B cell (primary cell): ENCODE data around the gene PRXL2B. TPM values are rescaled to one million over a fixed set of nuclear protein-coding genes. Genes with fewer than 3 reads are reported as not detected.

ENCODE experiments used
- ATAC-seq: fragments of 200-7000 bp; cut with Tn5 transposase; one replicate; pipeline ENCODE4 v1.10.0; 2021; ENCODE audit warnings: low read depth, mild to moderate bottlenecking, moderate number of reproducible peaks, moderate library complexity
- CTCF ChIA-PET: fragments of 350-600 bp; sonication (Branson Sonifier 250); formaldehyde crosslinking; loops from one replicate; lab custom pipeline; 2021; ENCODE audit warnings: antibody characterized with exemption, inconsistent platforms; lab: Charles Lee
- POLR2A ChIA-PET: fragments of 350-600 bp; sonication (Branson Sonifier 250); formaldehyde crosslinking; loops from one replicate; lab custom pipeline; 2021; ENCODE audit warnings: antibody characterized with exemption; lab: Charles Lee
- DNase-seq: peaks from one replicate; pipeline ENCODE4 v3.0.0; 2013
- H2AFZ ChIP-seq: 2 replicates; pipeline ENCODE4 v1.6.1; 2012; ENCODE audit warnings: mild to moderate bottlenecking, low read depth, low read length; ENCODE audit not compliant: insufficient read depth, poor library complexity, severe bottlenecking
- H3K27ac ChIP-seq, 2 donors: 1 replicate in 1 of 2; 2 replicates in 1 of 2; pipeline ENCODE4 v1.5.1; 2012 to 2013; ENCODE audit warnings: low read length in 2 of 2, mild to moderate bottlenecking in 2 of 2, moderate library complexity in 1 of 2
- H3K27me3 ChIP-seq, 4 experiments: fragments of 200-600 bp in 1 of 4; sonication (generic) in 1 of 4; replicated peaks in 1 of 4; 1 replicate in 2 of 4; 2 replicates in 2 of 4; pipeline versions ENCODE4 v1.6.1 to v1.7.0; 2013 to 2016; ENCODE audit warnings: low read length in 3 of 4, mild to moderate bottlenecking in 2 of 4, mixed read lengths in 1 of 4, moderate library complexity in 1 of 4; ENCODE audit not compliant: insufficient read depth in 4 of 4, control insufficient read depth in 3 of 4; ENCODE audit errors: control extremely low read depth in 1 of 4
- H3K36me3 ChIP-seq, 2 experiments: replicated peaks in 1 of 2; 1 replicate in 1 of 2; 2 replicates in 1 of 2; pipeline versions ENCODE4 v1.6.1 to v1.7.1; 2013; ENCODE audit warnings: low read length in 1 of 2; ENCODE audit not compliant: insufficient read depth in 2 of 2, control insufficient read depth in 1 of 2; ENCODE audit errors: control extremely low read depth in 1 of 2, extremely low read depth in 1 of 2
- H3K4me1 ChIP-seq, 2 donors: fragments of 200-600 bp in 1 of 2; sonication (generic) in 1 of 2; 1 replicate in 1 of 2; 2 replicates in 1 of 2; pipeline versions ENCODE4 v1.5.1 to v1.6.1; 2013 to 2017; ENCODE audit warnings: low read length in 2 of 2; ENCODE audit not compliant: control insufficient read depth in 2 of 2, insufficient read depth in 2 of 2
- H3K4me2 ChIP-seq: replicated peaks from 2 replicates; pipeline ENCODE3; 2012; ENCODE audit warnings: mild to moderate bottlenecking, low read depth, low read length; ENCODE audit not compliant: poor library complexity, severe bottlenecking
- H3K4me3 ChIP-seq, 5 experiments: fragments of 200-600 bp in 1 of 5; sonication (generic) in 1 of 5; 1 replicate in 3 of 5; 2 replicates in 2 of 5; pipeline versions ENCODE4 v1.5.1 to v1.7.0; 2011 to 2016; ENCODE audit warnings: low read length in 4 of 5, mild to moderate bottlenecking in 4 of 5, low read depth in 2 of 5, control low read depth in 1 of 5, moderate library complexity in 1 of 5; ENCODE audit not compliant: insufficient read depth in 1 of 5; ENCODE audit errors: control extremely low read depth in 1 of 5, extremely low read depth in 1 of 5
- H3K79me2 ChIP-seq: fragments of 200-600 bp; sonication (generic); one replicate; pipeline ENCODE4 v1.6.0; 2016; ENCODE audit warnings: low read length; ENCODE audit not compliant: control insufficient read depth, insufficient read depth
- H3K9ac ChIP-seq: fragments of 200-600 bp; sonication (generic); 2 replicates; pipeline ENCODE4 v1.6.1; 2017; ENCODE audit warnings: mild to moderate bottlenecking, low read length, moderate library complexity
- H3K9me3 ChIP-seq, 3 donors: one replicate each; pipeline versions ENCODE4 v1.6.1 to v1.7.1; 2013; ENCODE audit warnings: low read length in 2 of 3; ENCODE audit not compliant: control insufficient read depth in 2 of 3, insufficient read depth in 1 of 3; ENCODE audit errors: control extremely low read depth in 1 of 3
- H4K20me1 ChIP-seq: 2 replicates; pipeline ENCODE4 v1.6.0; 2012; ENCODE audit warnings: mild to moderate bottlenecking, low read length; ENCODE audit not compliant: insufficient read depth, control insufficient read depth, poor library complexity, severe bottlenecking
- H3K27ac Mint-ChIP-seq: one replicate; pipeline ENCODE4 v1.8.0; 2021; ENCODE audit warnings: mixed read lengths
- H3K27me3 Mint-ChIP-seq: one replicate; pipeline ENCODE4 v1.8.0; 2021; ENCODE audit warnings: mixed read lengths
- H3K4me1 Mint-ChIP-seq: one replicate; pipeline ENCODE4 v1.8.0; 2021; ENCODE audit warnings: mixed read lengths
- H3K4me3 Mint-ChIP-seq: one replicate; pipeline ENCODE4 v1.8.0; 2021; ENCODE audit warnings: mixed read lengths
- H3K9me3 Mint-ChIP-seq: one replicate; pipeline ENCODE4 v1.8.0; 2022; ENCODE audit warnings: mixed read lengths; ENCODE audit not compliant: insufficient read depth
- CTCF ChIP-seq: fragments of 200-600 bp; IDR thresholded peaks from one replicate; pipeline ENCODE4 v1.8.0; 2022; ENCODE audit warnings: antibody characterized with exemption, mild to moderate bottlenecking
- EZH2 ChIP-seq: IDR thresholded peaks from 2 replicates; pipeline ENCODE4 v1.6.1; 2012; ENCODE audit warnings: borderline replicate concordance, low read depth, mild to moderate bottlenecking, moderate library complexity, low read length; ENCODE audit not compliant: insufficient read depth, poor library complexity, severe bottlenecking
- WGBS: methylation state at CpG from one replicate; pipeline ENCODE4 v1.1.5; 2013; ENCODE audit warnings: missing lambda C conversion rate; ENCODE audit not compliant: insufficient coverage; 5-methylcytosine and 5-hydroxymethylcytosine counted together
- intact Hi-C: fragments of 100-400 bp; cut with micrococcal nuclease; formaldehyde crosslinking; loops from one replicate; pipeline ENCODE4 v1.10.0; 2022
- polyA plus RNA-seq: library from polyadenylated mRNA; depleted of rRNA; stranded (reverse); fragments of >200 nt; gene quantifications from 2 replicates; pipeline ENCODE4 v1.2.3, GENCODE V29; 2012
- total RNA-seq, 2 donors: library from RNA; stranded (reverse); fragments of 120-200 nt in 1 of 2; gene quantifications; 1 replicate in 1 of 2; 2 replicates in 1 of 2; pipeline versions ENCODE4 v1.2.3 to v1.2.4, GENCODE V29; 2013 to 2022

Gene PRXL2B
- total and polyA plus RNA-seq, 2 donors (not counting 1 experiment from before 2014, with no cell fraction given), result 13.0 to 27.0 TPM

DNA sequence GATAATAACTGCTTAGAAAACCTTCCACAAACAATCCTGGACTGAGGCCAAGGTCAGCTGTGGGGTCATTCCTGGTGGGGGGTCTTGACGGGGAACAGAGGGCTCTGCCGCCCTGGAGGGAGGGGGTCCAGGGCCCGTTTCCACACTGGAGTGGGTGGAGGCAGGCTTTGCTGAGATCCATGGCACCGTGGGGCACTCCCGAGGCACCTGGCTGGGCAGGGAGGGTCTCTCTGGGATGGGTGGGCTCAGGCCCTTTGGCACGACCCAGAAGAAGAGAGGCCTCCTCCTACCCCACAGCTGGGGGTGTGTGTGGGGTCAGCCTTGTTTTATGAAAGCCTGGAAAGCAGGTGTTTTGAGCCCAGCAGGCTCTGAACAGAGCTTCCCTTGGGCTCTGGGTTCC, 41.2 kb downstream of the PRXL2B start:
- no peak overlapping the region for H3K4me3 ChIP-seq
- no peaks in the 10 kb centered on the region for H4K20me1 ChIP-seq
- CTCF ChIA-PET, result no interaction called here
- no peak overlapping the region for H2AFZ ChIP-seq
- Mint-ChIP-seq H3K4me3 (no peak overlapping the region), H3K27ac (no peak overlapping the region), H3K27me3 (peaks cover 51% of the 10 kb centered on the region), H3K4me1 (peaks cover 8% of the 10 kb centered on the region), H3K9me3 (peaks cover 7% of the 10 kb centered on the region)
- H3K4me2 ChIP-seq, result no peak overlapping the region
- DNase-seq, result no peak
- no peak for ATAC-seq
- H3K9me3 ChIP-seq, result peaks cover 0 to 28% (median 0%) of the 10 kb centered on the region in 3 donors
- H3K27me3 ChIP-seq, result peaks cover 0 to 45% (median 24%) of the 10 kb centered on the region in 4 experiments
- H3K9ac ChIP-seq, result no peak overlapping the region
- intact Hi-C loops, result no loop called here
- WGBS, result 52% methylated on average over 3 of the region's 6 CpGs
- H3K36me3 ChIP-seq, result no peaks in the 10 kb centered on the region
- no peaks in the 10 kb centered on the region for H3K79me2 ChIP-seq
- H3K27ac ChIP-seq, result no peak overlapping the region
- TF ChIP-seq CTCF (no peak), EZH2 (no peak)
- peaks cover 9 to 11% of the 10 kb centered on the region in 2 donors for H3K4me1 ChIP-seq
- POLR2A ChIA-PET, result no interaction called here

DNA sequence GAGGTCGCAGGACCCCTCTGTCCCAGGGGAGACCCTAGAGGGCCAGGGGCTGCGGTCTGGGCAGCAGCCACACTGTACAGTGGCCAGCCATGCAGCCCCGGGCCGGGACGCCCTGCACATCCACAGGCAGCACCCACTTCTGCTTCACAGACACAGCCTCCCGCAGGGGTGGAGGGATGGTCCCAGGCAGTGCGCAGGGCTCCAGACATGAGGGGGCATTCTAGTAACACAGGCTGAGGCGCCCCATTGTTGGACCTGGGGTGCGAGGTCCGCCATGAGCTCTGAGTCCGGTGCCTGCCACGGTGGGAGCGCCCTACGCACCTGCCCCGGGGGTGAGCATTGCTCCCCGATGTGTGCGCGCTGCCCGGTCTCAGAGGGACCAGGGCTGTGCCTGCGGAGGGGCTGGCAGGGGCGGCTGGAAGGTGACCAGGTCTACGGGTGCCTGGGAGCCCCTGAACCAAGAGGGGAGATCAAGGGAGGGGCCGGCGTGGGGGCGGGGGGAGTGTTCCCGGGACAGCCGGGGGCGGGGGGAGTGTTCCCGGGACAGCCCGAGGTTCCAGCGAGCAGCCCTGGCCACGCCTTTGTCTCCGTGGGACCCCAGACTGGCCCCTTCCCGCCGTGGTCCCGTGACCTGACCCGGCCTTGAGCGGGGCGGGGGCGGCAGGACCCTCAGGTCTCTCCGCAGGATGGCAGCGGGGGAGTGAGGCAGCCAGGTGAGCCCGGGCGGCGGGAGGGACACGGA, 41.8 kb downstream of the PRXL2B start:
- no peak for DNase-seq
- H3K9ac ChIP-seq, result no peak overlapping the region
- Mint-ChIP-seq H3K27ac (no peak overlapping the region), H3K4me3 (no peak overlapping the region), H3K27me3 (peaks cover 53% of the 10 kb centered on the region), H3K9me3 (peaks cover 7% of the 10 kb centered on the region), H3K4me1 (peaks cover 8% of the 10 kb centered on the region)
- no peak overlapping the region for H3K27ac ChIP-seq
- H4K20me1 ChIP-seq, result no peaks in the 10 kb centered on the region
- peaks cover 0 to 51% (median 24%) of the 10 kb centered on the region in 4 experiments for H3K27me3 ChIP-seq
- H3K79me2 ChIP-seq, result no peaks in the 10 kb centered on the region
- no peaks in the 10 kb centered on the region for H3K36me3 ChIP-seq
- ChIA-PET CTCF (no interaction called here), POLR2A (no interaction called here)
- no peak overlapping the region for H2AFZ ChIP-seq
- H3K9me3 ChIP-seq, result peaks cover 0 to 28% (median 0%) of the 10 kb centered on the region in 3 donors
- WGBS, result 10% methylated on average over 42 of the region's 46 CpGs
- TF ChIP-seq EZH2, result no peak
- no peak for TF ChIP-seq CTCF
- no peak overlapping the region for H3K4me3 ChIP-seq
- intact Hi-C loops, result no loop called here
- peaks cover 9 to 11% of the 10 kb centered on the region in 2 donors for H3K4me1 ChIP-seq
- H3K4me2 ChIP-seq, result peak overlapping the region; percentile 53
- no peak for ATAC-seq
